ENCODE measurements around the gene DNAH3.
"Not testable (repeated sequence)": the region's sequence is repeated elsewhere in the genome, so short reads cannot be mapped to it uniquely, and the experiment has no call there.

DNAH3 gene

DNA sequence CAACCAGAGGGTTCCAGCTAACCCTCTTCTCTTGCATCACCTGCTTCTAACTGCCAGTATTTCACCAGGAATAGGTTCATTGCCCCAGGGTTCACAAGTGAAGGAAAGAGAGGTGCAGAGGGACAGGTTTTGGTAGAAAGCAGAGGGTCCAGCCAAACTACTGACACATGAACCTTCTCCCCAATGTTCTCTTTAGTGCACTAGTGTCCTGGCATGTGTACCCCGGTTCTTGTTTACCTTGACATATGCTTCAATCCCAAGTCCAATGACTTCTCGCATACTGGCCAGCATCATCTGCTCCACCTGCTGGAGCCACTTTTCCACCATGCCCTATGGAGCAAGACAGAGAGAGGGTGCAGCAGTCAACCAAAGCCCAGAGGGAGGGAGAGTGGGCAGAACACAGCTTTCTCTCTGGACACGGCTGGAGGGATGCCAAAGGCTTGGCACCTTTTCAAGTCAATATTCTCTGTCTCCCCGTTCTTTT lies 90.6 kb downstream of the DNAH3 start:
- H3K4me3 ChIP-seq (ENCODE audit: low read depth, low read length): no peak overlapping the region
- DNase-seq (ENCODE audit: low read depth): no peak
- TF ChIP-seq MAX (IDR thresholded peaks at IDR 0.05; ENCODE audit: low read depth, low read length): no peak
- TF ChIP-seq MYC (IDR thresholded peaks at IDR 0.05; ENCODE audit: low read depth, low read length): no peak
- no peak for TF ChIP-seq CTCF (IDR thresholded peaks at IDR 0.05; ENCODE audit: low read depth, low read length)
- TF ChIP-seq POLR2A (IDR thresholded peaks at IDR 0.05; ENCODE audit: extremely low read depth, insufficient read length): no peak

GRCh38 chr16:21057875-21058274 lies 92.8 kb downstream of the DNAH3 start:
- TF ChIP-seq MAX (IDR thresholded peaks at IDR 0.05; ENCODE audit: low read depth, low read length): no peak
- TF ChIP-seq POLR2A (IDR thresholded peaks at IDR 0.05; ENCODE audit: extremely low read depth, insufficient read length): no peak
- TF ChIP-seq MYC (IDR thresholded peaks at IDR 0.05; ENCODE audit: low read depth, low read length): no peak
- no peak for TF ChIP-seq CTCF (IDR thresholded peaks at IDR 0.05; ENCODE audit: low read depth, low read length)
- DNase-seq (ENCODE audit: low read depth): no peak
- no peak overlapping the region for H3K4me3 ChIP-seq (ENCODE audit: low read depth, low read length)

DNA sequence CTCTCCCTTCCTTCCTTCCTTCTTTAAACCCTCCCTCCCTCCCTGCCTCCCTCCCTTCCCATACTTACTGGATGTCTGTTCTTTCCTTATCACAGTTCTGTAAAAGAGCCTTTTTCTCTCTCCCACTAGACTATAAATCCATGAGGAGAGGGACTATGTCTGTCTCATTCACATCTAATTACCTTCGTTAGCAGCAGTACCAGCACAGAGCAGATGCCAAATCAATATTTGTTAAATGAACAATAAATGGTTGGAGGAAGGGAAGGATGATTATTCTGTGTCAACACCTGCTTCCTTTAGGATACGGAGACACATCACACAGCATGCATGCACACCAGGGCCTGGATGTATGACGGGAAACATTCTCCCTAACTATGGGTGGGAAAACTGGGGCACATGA lies 94.2 kb downstream of the DNAH3 start:
- no peak for DNase-seq (ENCODE audit: low read depth)
- no peak overlapping the region for H3K4me3 ChIP-seq (ENCODE audit: low read depth, low read length)
- TF ChIP-seq POLR2A (IDR thresholded peaks at IDR 0.05; ENCODE audit: extremely low read depth, insufficient read length) (no peak), MAX (IDR thresholded peaks at IDR 0.05; ENCODE audit: low read depth, low read length) (no peak), MYC (IDR thresholded peaks at IDR 0.05; ENCODE audit: low read depth, low read length) (no peak), CTCF (IDR thresholded peaks at IDR 0.05; ENCODE audit: low read depth, low read length) (no peak)

- H3K4me3 ChIP-seq (ENCODE audit: low read depth, low read length); DNase-seq (ENCODE audit: low read depth): not testable (repeated sequence)
Measured at GRCh38 chr16:21055738-21056137, 94.9 kb downstream of the DNAH3 start.

- H3K4me3 ChIP-seq (ENCODE audit: low read depth, low read length): no peak overlapping the region
- TF ChIP-seq POLR2A (IDR thresholded peaks at IDR 0.05; ENCODE audit: extremely low read depth, insufficient read length): no peak
- TF ChIP-seq CTCF (IDR thresholded peaks at IDR 0.05; ENCODE audit: low read depth, low read length): no peak
- no peak for TF ChIP-seq MYC (IDR thresholded peaks at IDR 0.05; ENCODE audit: low read depth, low read length)
- TF ChIP-seq MAX (IDR thresholded peaks at IDR 0.05; ENCODE audit: low read depth, low read length): no peak
- DNase-seq (ENCODE audit: low read depth): no peak
Measured at GRCh38 chr16:21053590-21053989, 97.1 kb downstream of the DNAH3 start.

DNA sequence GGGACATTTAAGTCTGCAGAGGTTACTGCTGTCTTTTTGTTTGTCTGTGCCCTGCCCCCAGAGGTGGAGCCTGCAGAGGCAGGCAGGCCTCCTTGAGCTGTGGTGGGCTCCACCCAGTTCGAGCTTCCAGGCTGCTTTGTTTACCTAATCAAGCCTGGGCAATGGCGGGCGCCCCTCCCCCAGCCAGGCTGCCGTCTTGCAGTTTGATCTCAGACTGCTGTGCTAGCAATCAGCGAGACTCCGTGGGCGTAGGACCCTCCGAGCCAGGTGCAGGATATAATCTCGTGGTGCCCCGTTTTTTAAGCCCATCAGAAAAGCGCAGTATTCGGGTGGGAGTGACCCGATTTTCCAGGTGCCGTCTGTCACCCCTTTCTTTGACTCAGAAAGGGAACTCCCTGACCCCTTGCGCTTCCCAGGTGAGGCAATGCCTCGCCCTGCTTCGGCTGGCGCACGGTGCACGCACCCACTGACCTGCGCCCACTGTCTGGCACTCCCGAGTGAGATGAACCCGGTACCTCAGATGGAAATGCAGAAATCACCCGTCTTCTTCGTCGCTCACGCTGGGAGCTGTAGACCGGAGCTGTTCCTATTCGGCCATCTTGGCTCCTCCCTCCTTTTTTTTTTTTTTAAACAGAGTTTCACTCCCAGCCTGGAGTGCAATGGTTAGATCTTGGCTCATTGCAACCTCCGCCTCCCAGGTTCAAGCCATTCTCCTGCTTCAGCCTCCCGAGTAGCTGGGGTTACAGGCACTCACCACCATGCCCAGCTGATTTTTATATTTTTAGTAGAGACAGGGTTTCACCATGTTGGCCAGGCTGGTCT lies 102.3 kb downstream of the DNAH3 start:
- DNase-seq (ENCODE audit: low read depth); H3K4me3 ChIP-seq (ENCODE audit: low read depth, low read length): not testable (repeated sequence)

DNA sequence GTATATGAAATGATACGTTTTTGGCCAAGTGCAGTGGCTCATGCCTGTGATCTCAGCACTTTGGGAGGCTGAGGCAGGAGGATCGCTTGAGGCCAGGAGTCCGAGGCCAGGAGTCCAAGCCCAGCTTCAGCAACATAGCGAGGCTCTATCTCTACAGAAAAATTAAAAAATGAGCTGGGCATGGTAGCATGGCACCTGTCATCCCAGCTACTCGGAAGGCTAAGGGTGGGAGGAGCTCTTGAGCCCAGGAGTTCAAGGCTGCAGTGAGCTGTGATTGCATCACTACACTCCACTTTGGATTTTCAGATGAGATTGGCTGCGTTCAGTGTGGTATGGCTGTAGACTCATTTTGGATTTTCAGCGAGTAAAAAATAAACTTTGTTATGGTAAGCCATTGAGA lies 112.4 kb downstream of the DNAH3 start:
- H3K4me3 ChIP-seq (ENCODE audit: low read depth, low read length): no peak overlapping the region
- TF ChIP-seq CTCF (IDR thresholded peaks at IDR 0.05; ENCODE audit: low read depth, low read length) (no peak), POLR2A (IDR thresholded peaks at IDR 0.05; ENCODE audit: extremely low read depth, insufficient read length) (no peak), MAX (IDR thresholded peaks at IDR 0.05; ENCODE audit: low read depth, low read length) (no peak), MYC (IDR thresholded peaks at IDR 0.05; ENCODE audit: low read depth, low read length) (no peak)
- no peak for DNase-seq (ENCODE audit: low read depth)

All from NB4 (cell line).